ENCODE measurements around the gene PIN4.

DNA sequence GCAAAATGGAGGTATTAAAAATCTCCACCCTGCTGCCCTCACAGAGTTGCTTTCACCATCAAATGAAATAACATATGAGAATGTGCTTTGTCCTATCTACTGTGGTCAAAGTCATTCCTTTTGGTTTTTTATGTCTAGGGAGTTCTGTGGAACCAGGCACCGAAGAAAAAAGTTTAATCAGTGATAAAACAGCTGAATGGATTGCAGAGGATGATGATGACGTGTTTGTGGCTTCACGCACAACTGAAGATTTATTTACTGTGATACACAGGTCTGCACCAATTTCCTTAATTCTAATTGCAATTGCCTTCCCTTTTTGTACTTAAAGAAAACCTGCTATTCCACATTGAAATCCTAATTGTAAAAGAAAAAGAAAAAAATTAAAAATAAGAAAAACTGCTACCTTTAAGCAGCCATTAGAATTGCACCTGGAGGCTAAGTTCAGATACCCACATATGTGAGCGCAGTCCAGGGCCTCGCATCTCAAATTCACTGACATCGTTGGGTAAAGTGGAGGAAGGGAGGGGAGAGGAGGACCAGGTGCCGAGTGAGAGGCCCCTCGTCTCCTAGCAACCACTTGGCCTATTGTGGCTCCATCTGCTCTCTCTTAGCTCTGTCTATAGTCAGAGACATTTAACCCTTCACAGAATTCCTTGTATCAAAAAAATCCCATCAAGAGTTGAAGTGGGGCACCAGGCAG lies 39.3 kb upstream of the PIN4 start:
- TF ChIP-seq, protein P1, sequence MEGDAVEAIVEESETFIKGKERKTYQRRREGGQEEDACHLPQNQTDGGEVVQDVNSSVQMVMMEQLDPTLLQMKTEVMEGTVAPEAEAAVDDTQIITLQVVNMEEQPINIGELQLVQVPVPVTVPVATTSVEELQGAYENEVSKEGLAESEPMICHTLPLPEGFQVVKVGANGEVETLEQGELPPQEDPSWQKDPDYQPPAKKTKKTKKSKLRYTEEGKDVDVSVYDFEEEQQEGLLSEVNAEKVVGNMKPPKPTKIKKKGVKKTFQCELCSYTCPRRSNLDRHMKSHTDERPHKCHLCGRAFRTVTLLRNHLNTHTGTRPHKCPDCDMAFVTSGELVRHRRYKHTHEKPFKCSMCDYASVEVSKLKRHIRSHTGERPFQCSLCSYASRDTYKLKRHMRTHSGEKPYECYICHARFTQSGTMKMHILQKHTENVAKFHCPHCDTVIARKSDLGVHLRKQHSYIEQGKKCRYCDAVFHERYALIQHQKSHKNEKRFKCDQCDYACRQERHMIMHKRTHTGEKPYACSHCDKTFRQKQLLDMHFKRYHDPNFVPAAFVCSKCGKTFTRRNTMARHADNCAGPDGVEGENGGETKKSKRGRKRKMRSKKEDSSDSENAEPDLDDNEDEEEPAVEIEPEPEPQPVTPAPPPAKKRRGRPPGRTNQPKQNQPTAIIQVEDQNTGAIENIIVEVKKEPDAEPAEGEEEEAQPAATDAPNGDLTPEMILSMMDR (IDR thresholded peaks at IDR 0.05; ENCODE audit: low read depth, low read length) = no peak
- TF ChIP-seq EZH2phosphoT487 (IDR thresholded peaks at IDR 0.05; ENCODE audit: low read depth) = no peak
